RWPE1 (cell line): Measurements from ENCODE around the gene HMX3.

Source experiments
- CTCF ChIA-PET: fragments of 350-600 bp; sonication (Branson Sonifier 250); formaldehyde crosslinking; extraction: SDS; loops from one replicate; lab custom pipeline; 2021; lab: Yijun Ruan, JAX
- POLR2A ChIA-PET: fragments of 400-600 bp; formaldehyde crosslinking; extraction: SDS; loops from one replicate; lab custom pipeline; 2020; ENCODE audit warnings: antibody characterized with exemption; ENCODE audit not compliant: low non-redundant PET; lab: Yijun Ruan, JAX
- DNase-seq: peaks from one replicate; pipeline ENCODE4 v3.0.0; 2012; ENCODE audit warnings: low spot score
- H3K27ac ChIP-seq: fragments of 450-650 bp; 2 replicates; pipeline ENCODE4 v1.5.1; 2017
- TF ChIP-seq, protein P1 (sequence below): fragments of 450-650 bp; conservative IDR thresholded peaks from 2 replicates; pipeline ENCODE4 v1.5.1; 2017; ENCODE audit warnings: low read depth, mild to moderate bottlenecking

The HMX3 gene

DNA sequence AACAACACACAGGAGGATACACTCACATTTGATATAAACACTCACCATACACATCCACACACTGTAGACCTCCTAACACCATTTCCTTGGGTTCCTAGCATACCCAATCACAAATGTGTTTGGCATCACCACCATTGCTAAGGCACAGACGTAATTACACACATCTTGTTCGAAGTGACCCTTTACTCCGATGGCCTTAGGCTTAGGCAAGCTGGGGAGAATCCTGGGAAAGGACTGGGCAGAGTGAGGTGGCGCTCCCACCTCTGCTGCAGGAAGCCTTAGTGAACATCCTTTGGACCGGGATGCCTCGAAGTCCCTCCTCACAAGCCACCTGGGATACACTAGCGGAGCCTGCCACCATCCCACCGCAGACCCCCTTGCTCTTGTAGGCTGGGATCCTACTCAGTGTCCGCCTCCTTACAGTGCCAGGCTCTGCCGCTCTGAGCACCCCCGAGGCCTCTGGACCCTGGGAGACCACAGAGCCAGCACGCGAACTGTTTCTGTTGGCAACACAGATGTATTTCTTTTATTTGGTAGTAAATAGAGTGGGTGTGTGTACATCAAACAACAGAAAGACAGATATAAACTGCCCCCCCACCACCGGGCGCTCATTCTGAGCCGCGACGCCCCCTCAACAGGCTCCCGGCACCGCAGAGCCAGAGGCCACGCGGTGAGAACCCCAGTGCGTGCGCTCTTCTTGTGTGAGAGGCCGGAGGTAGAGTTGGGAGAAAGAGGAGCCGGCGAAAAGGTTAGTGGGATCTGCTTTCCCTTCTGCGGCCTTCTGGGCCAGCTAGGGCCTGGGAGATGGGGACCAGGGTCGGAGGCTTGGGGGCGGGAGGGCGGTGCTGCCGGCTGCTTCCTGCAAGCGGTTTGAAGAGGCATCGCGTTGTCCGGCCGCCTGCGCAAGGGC lies 6.3 kb downstream of the HMX3 start:
- TF ChIP-seq, protein P1, sequence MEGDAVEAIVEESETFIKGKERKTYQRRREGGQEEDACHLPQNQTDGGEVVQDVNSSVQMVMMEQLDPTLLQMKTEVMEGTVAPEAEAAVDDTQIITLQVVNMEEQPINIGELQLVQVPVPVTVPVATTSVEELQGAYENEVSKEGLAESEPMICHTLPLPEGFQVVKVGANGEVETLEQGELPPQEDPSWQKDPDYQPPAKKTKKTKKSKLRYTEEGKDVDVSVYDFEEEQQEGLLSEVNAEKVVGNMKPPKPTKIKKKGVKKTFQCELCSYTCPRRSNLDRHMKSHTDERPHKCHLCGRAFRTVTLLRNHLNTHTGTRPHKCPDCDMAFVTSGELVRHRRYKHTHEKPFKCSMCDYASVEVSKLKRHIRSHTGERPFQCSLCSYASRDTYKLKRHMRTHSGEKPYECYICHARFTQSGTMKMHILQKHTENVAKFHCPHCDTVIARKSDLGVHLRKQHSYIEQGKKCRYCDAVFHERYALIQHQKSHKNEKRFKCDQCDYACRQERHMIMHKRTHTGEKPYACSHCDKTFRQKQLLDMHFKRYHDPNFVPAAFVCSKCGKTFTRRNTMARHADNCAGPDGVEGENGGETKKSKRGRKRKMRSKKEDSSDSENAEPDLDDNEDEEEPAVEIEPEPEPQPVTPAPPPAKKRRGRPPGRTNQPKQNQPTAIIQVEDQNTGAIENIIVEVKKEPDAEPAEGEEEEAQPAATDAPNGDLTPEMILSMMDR = no peak
- no peak for DNase-seq
- CTCF ChIA-PET = no interaction called here
- H3K27ac ChIP-seq = no peak overlapping the region
- POLR2A ChIA-PET = no interaction called here

DNA sequence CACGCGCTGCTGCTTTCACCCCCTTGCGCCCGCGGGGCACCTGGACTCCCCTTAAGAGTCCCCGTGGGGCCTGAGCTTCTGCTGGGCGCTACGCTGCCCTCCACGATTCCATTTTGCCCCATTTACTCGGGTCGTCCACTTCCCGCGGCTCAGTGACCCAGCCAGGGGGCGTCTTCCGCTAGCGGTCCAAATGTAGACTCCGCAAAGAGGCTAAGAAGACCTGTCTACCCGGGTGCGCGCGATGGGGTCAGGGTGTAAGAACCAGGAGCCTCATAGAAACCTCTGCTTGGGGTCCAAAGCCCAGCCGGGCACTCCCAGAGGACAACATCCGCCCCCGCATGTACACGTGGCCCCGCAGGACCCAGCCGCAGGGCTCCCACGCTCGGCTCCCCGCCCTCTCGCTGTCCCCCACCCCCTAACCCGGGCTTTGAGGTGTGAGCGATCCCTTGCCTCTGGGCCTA lies 7.0 kb downstream of the HMX3 start:
- POLR2A ChIA-PET = no interaction called here

DNA sequence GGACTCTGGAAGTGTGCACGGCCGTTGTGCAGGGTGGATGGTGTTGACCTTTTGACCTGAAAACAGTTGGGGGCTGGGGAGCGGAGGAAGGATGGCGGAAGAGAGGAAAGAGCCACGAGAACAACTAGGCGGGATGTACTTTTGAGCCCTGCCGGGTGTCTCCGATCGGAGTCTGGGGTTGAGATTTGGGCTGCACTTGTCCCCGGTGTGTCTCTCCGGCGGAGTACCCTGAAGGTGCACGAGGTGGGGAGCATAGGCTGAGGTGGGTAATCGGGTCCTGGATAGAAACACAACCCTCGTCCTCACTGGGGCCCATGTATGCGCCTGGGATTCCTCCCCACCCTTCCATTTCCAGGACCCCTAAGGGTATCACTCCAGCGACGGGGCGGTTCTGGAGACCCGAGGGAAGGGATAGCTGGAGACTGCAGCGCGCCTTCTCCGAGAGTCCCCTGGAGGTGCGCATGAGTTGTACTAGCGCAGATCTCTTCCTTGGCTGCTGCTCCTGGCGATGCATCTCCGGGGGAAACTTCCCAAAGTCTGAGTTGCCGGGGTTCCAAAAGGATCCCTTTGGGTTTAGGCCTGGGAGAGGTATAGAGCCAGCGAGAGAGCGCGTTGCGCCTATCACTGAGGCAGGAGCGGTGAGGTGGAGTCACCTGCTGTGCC lies 7.5 kb downstream of the HMX3 start:
- no peak for DNase-seq
- TF ChIP-seq, protein P1 = no peak
- ChIA-PET POLR2A (no interaction called here), CTCF (interaction anchor here (0.6 kb wide), 1 partner anchor 189 kb away, joined by 4 read pairs; the partner anchor contains the start of gene C10orf88)
- no peak overlapping the region for H3K27ac ChIP-seq

More for the DNA sequence above, 7.0 kb downstream of the HMX3 start:
- H3K27ac ChIP-seq = no peak overlapping the region
- TF ChIP-seq, protein P1 = no peak
- CTCF ChIA-PET = no interaction called here
- no peak for DNase-seq

DNA sequence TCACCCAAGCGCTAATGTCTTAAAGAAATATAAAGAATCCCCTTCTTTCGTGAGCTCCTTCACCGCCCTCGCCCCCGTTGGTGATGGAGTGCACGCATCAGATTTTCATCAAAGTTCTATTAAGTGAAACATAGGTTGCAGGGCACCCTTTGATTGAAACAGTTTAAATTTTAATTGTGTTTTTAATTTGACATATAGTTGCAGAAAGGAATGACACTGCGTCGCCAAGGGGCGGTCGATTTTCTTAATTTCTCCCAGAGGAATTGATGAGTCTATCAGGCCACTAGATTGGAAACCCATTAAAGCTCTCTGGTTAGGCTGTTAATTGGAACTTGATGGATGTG lies 8.0 kb downstream of the HMX3 start:
- ChIA-PET POLR2A (no interaction called here), CTCF (interaction anchor here (0.6 kb wide), 1 partner anchor 190 kb away, joined by 4 read pairs; the partner anchor contains the start of gene C10orf88)
- TF ChIP-seq, protein P1 = no peak
- H3K27ac ChIP-seq = no peak overlapping the region
- no peak for DNase-seq

DNA sequence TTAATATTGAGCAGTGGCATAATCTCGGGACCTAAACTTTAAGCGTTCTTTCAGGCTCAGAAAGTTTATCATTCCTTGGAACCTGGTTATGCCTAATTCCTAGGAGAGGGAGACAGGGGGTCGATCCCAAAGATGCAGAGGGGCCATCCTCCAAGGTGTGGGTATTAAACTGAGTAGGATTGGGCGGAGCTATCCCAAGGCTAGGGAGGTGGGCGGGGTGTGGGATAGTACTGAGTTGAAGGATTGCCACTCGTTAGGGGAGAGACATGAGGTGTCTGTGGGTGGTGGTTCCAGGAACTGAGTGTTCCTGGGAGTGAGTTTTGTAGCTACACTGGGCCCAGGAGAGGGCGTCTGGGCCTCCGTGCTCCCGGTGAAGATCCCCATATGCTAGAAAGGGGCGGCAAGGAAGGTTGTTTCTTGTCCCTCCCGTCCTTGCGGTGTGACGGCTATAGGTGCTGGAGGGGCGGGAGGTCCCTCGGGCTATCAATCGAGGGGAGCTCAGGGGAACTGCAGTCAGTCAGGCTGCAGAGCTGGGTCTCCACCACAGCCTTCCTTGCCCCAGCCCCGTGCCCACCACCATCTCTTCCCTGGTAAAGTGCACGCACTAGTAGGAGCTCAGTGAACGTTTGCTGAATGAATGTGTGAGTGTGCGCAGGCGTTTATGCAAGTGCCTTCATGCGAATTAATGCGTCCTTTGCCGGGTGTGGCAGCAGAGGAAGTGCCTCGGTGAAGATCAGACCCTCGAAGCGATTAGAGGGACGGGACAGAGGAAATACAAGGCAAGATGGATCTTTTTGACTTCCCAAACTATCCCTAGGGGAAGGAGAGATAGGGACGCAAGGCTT lies 9.1 kb downstream of the HMX3 start:
- no peak for DNase-seq
- H3K27ac ChIP-seq = no peak overlapping the region
- TF ChIP-seq, protein P1 = no peak
- ChIA-PET POLR2A (no interaction called here), CTCF (interaction anchor here (0.6 to 1.8 kb wide), 9 partner anchors 9 to 1166 kb away, joined by 3 to 11 read pairs (median 5); partner anchors contain the start of gene BUB3)
